ENCODE results near the gene ESRRA. TPM values are rescaled to one million over a fixed set of nuclear protein-coding genes. Genes with fewer than 3 reads are reported as not detected.

The ESRRA gene
- total RNA-seq, 1 donor from 2014 or later = 42.3 TPM

DNA sequence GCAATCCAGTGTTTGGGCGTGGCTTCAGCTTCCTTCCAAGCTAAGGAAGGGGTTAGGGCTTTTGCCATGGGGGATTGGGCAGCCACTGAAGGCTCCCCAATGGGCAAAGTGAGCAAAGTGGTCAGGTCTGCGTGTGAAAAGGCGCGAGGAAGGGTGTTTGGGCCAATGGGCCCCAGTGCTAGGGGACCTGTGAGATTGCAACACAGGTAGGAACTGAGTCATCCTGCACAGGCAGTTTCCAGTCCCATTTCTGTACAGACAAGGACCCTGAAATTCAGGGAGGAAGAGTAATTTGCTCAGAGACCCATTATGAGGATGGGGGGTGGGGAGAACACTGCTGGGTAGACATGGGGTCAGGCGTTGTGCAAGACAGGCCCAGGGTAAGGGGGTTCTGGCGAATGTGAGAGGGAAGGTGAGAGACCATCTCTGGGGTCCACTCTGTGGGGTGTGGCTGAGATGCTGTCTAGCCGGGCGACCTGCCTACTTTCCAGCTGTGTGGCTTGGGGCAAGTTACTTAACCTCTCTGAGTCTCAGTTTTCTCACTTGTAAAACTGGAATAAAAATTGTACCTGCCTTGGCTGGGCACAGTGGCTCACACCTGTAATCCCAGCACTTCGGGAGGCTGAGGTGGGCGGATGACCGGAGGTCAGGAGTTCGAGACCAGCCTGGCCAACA lies 42.0 kb downstream of the ESRRA start:
- Mint-ChIP-seq H3K27ac (ENCODE audit: unreplicated experiment) (no peak overlapping the region), H3K27me3 (ENCODE audit: unreplicated experiment) (peaks cover 10% of the 10 kb centered on the region), H3K4me3 (ENCODE audit: unreplicated experiment) (no peak overlapping the region), H3K4me1 (ENCODE audit: unreplicated experiment) (no peaks in the 10 kb centered on the region), H3K36me3 (ENCODE audit: low read depth, unreplicated experiment) (peaks cover 3% of the 10 kb centered on the region), H3K9me3 (ENCODE audit: unreplicated experiment) (no peaks in the 10 kb centered on the region)
- no peak for DNase-seq (ENCODE audit: low spot score)
- no peak for TF ChIP-seq CTCF (IDR thresholded peaks at IDR 0.05; ENCODE audit: unreplicated experiment)

DNA sequence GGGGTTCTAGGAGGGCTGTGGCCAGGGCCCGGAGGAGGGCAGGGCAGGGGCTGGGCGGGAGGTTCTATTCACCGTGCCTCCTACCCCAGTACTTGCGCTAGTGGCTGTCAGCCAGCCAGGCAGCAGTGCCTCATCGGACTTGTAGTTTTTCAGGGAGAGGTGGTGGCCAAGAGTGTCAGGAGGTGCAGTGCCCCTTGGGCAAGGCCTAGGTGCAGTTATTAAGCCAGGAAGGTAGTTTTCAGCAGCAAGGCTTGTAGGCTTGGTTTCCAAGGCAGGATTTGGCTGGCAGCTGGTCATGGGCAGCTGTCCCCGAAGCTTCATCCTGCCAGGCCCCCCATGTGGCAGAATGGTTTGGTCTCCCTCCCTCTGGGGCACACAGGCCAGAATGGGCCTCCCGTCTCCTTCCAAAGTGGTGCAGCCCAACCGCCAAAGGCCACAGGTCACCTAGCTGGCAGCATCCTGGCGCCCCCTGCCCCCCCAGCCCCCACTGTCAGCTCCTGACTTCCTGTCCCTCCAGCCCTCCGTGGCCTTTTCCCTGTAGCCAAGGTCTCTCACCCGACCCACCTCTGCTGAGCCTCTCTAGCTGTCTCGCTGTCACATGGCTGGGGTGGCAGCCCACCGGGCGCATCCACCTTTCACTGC lies 43.2 kb downstream of the ESRRA start:
- no peak for TF ChIP-seq CTCF (IDR thresholded peaks at IDR 0.05; ENCODE audit: unreplicated experiment)
- no peaks in the 10 kb centered on the region for H3K9me3 Mint-ChIP-seq (ENCODE audit: unreplicated experiment)
- H3K4me3 Mint-ChIP-seq (ENCODE audit: unreplicated experiment) = no peak overlapping the region
- H3K27ac Mint-ChIP-seq (ENCODE audit: unreplicated experiment) = no peak overlapping the region
- H3K27me3 Mint-ChIP-seq (ENCODE audit: unreplicated experiment) = peaks cover 10% of the 10 kb centered on the region
- H3K4me1 Mint-ChIP-seq (ENCODE audit: unreplicated experiment) = no peaks in the 10 kb centered on the region
- DNase-seq (ENCODE audit: low spot score) = no peak
- peaks cover 3% of the 10 kb centered on the region for H3K36me3 Mint-ChIP-seq (ENCODE audit: low read depth, unreplicated experiment)

DNA sequence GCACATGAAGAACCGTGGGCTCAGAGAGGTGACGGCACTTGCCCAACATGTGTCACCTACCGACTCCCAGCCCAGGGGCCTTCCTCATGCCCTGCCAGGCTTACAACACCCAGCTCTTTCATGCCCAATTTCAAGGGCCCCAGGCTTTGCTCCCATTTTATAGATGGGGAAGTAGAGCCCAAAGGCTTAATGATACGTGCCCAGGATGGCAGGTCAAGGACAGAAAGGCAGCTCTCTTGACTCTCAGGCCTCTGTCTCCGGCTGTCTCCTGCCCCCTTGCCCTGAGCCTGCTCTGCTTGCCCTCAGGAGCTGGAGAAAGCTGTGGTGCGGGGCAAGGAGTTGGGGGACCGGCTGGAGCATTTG lies 43.7 kb downstream of the ESRRA start:
- Mint-ChIP-seq H3K4me1 (ENCODE audit: unreplicated experiment) (no peaks in the 10 kb centered on the region), H3K36me3 (ENCODE audit: low read depth, unreplicated experiment) (peaks cover 3% of the 10 kb centered on the region), H3K27ac (ENCODE audit: unreplicated experiment) (no peak overlapping the region), H3K27me3 (ENCODE audit: unreplicated experiment) (peaks cover 10% of the 10 kb centered on the region), H3K4me3 (ENCODE audit: unreplicated experiment) (no peak overlapping the region), H3K9me3 (ENCODE audit: unreplicated experiment) (no peaks in the 10 kb centered on the region)
- no peak for DNase-seq (ENCODE audit: low spot score)
- TF ChIP-seq CTCF (IDR thresholded peaks at IDR 0.05; ENCODE audit: unreplicated experiment) = no peak

DNA sequence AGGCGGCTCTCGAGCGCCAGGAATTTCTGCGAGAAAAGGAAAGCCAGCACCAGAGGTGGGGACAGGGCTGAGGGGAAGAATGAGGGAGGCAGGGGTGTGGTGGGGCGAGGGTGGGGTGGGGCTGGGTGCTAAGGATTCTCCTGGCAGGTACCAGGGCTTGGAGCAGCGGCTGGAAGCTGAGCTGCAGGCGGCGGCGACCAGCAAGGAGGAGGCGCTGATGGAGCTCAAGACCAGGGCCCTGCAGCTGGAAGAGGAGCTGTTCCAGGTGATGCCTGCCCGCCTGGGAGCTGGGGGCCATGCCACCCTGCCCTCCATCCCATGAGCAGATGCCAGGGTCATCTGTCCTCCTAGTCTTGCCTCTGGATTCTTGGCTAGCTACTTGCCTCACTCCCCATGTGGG lies 44.1 kb downstream of the ESRRA start:
- Mint-ChIP-seq H3K27me3 (ENCODE audit: unreplicated experiment) (peaks cover 10% of the 10 kb centered on the region), H3K4me3 (ENCODE audit: unreplicated experiment) (no peak overlapping the region), H3K36me3 (ENCODE audit: low read depth, unreplicated experiment) (peaks cover 3% of the 10 kb centered on the region), H3K27ac (ENCODE audit: unreplicated experiment) (no peak overlapping the region), H3K9me3 (ENCODE audit: unreplicated experiment) (no peaks in the 10 kb centered on the region), H3K4me1 (ENCODE audit: unreplicated experiment) (no peaks in the 10 kb centered on the region)
- DNase-seq (ENCODE audit: low spot score) = no peak
- no peak for TF ChIP-seq CTCF (IDR thresholded peaks at IDR 0.05; ENCODE audit: unreplicated experiment)

- peaks cover 7% of the 10 kb centered on the region for H3K27me3 Mint-ChIP-seq (ENCODE audit: unreplicated experiment)
- no peak overlapping the region for H3K27ac Mint-ChIP-seq (ENCODE audit: unreplicated experiment)
- DNase-seq (ENCODE audit: low spot score) = no peak
- no peak for TF ChIP-seq CTCF (IDR thresholded peaks at IDR 0.05; ENCODE audit: unreplicated experiment)
- no peak overlapping the region for H3K4me3 Mint-ChIP-seq (ENCODE audit: unreplicated experiment)
- peaks cover 3% of the 10 kb centered on the region for H3K4me1 Mint-ChIP-seq (ENCODE audit: unreplicated experiment)
- no peaks in the 10 kb centered on the region for H3K9me3 Mint-ChIP-seq (ENCODE audit: unreplicated experiment)
- no peaks in the 10 kb centered on the region for H3K36me3 Mint-ChIP-seq (ENCODE audit: low read depth, unreplicated experiment)
Observed at GRCh38 chr11:64351136-64351631, 45.9 kb downstream of the ESRRA start.
